ENCODE results near the gene TICAM1. TPM values are rescaled to one million over a fixed set of nuclear protein-coding genes. Genes with fewer than 3 reads are reported as not detected.
"Not testable (repeated sequence)": the region's sequence is repeated elsewhere in the genome, so short reads cannot be mapped to it uniquely, and the experiment has no call there.

TICAM1 gene
- total and polyA plus RNA-seq, 5 donors, result 5.3 to 6.9 (median 6.6) TPM

- H3K27me3 ChIP-seq (ENCODE audit: control insufficient read depth, insufficient read depth), result no peaks in the 10 kb centered on the region
- peak; percentile 72 for ATAC-seq
- WGBS, result 47% methylated on average over 33 of the region's 33 CpGs
- H3K4me3 ChIP-seq (ENCODE audit: low read length), result no peak overlapping the region
- H3K4me1 ChIP-seq (ENCODE audit: control insufficient read depth, insufficient read depth, low read length), result no peaks in the 10 kb centered on the region
- no peak overlapping the region for H3K27ac ChIP-seq (ENCODE audit: low read length)
- H3K9me3 ChIP-seq (ENCODE audit: control insufficient read depth, low read length), result no peaks in the 10 kb centered on the region
- intact Hi-C loops (cut with DNase I), result loop anchor here (5.0 kb wide), 1 partner anchor 72 kb away; no protein-coding TSS in a partner anchor
- peak; percentile 61 to 87 (median 82) for DNase-seq
These were observed 27.5 kb downstream of the TICAM1 start for GRCh38 chr19:4803736-4804695.

- peak; percentile 74 for ATAC-seq
- intact Hi-C loops (cut with DNase I), result loop anchor here (5.0 kb wide), 1 partner anchor 70 kb away; no protein-coding TSS in a partner anchor
- Histone ChIP-seq H3K27ac (ENCODE audit: low read length) (peak overlapping the region; percentile 67), H3K27me3 (ENCODE audit: control insufficient read depth, insufficient read depth) (no peaks in the 10 kb centered on the region), H3K4me1 (ENCODE audit: control insufficient read depth, insufficient read depth, low read length) (no peaks in the 10 kb centered on the region), H3K9me3 (ENCODE audit: control insufficient read depth, low read length) (no peaks in the 10 kb centered on the region), H3K4me3 (ENCODE audit: low read length) (no peak overlapping the region)
- WGBS, result 51% methylated on average over 7 of the region's 7 CpGs
- peak; percentile 60 to 78 (median 71) for DNase-seq
These were observed 28.8 kb downstream of the TICAM1 start for GRCh38 chr19:4802711-4803110.

GRCh38 chr19:4801085-4801619, 30.4 kb downstream of the TICAM1 start:
- H3K4me3 ChIP-seq (ENCODE audit: low read length), result no peak overlapping the region

GRCh38 chr19:4800591-4801081, 30.9 kb downstream of the TICAM1 start:
- Histone ChIP-seq H3K4me3 (ENCODE audit: low read length) (no peak overlapping the region), H3K27ac (ENCODE audit: low read length) (peak overlapping the region; percentile 71)
- intact Hi-C loops (cut with DNase I), result loop anchor here (5.0 kb wide), 1 partner anchor 68 kb away; no protein-coding TSS in a partner anchor

More at GRCh38 chr19:4801085-4801619, 30.4 kb downstream of the TICAM1 start:
- H3K27me3 ChIP-seq (ENCODE audit: control insufficient read depth, insufficient read depth), result no peaks in the 10 kb centered on the region
- WGBS, result 91% methylated on average over 3 of the region's 3 CpGs
- peak in 1 of 3 donors; percentile 1 for DNase-seq
- intact Hi-C loops (cut with DNase I), result loop anchor here (5.0 kb wide), 1 partner anchor 69 kb away; no protein-coding TSS in a partner anchor
- no peaks in the 10 kb centered on the region for H3K4me1 ChIP-seq (ENCODE audit: control insufficient read depth, insufficient read depth, low read length)
- peak overlapping the region; percentile 61 for H3K27ac ChIP-seq (ENCODE audit: low read length)
- no peak for ATAC-seq
- H3K9me3 ChIP-seq (ENCODE audit: control insufficient read depth, low read length), result no peaks in the 10 kb centered on the region

GRCh38 chr19:4795400-4795799, 36.1 kb downstream of the TICAM1 start:
- peak in 1 of 3 donors; percentile 13 for DNase-seq
- Histone ChIP-seq H3K4me3 (ENCODE audit: low read length) (no peak overlapping the region), H3K27me3 (ENCODE audit: control insufficient read depth, insufficient read depth) (no peaks in the 10 kb centered on the region), H3K27ac (ENCODE audit: low read length) (no peak overlapping the region), H3K9me3 (ENCODE audit: control insufficient read depth, low read length) (no peaks in the 10 kb centered on the region), H3K4me1 (ENCODE audit: control insufficient read depth, insufficient read depth, low read length) (no peaks in the 10 kb centered on the region)
- 74% methylated on average over 9 of the region's 9 CpGs for WGBS
- intact Hi-C loops (cut with DNase I), result no loop called here
- ATAC-seq, result no peak

More at GRCh38 chr19:4800591-4801081, 30.9 kb downstream of the TICAM1 start:
- Histone ChIP-seq H3K9me3 (ENCODE audit: control insufficient read depth, low read length) (no peaks in the 10 kb centered on the region), H3K27me3 (ENCODE audit: control insufficient read depth, insufficient read depth) (no peaks in the 10 kb centered on the region), H3K4me1 (ENCODE audit: control insufficient read depth, insufficient read depth, low read length) (no peaks in the 10 kb centered on the region)
- WGBS, result 34% methylated on average over 23 of the region's 23 CpGs
- peak; percentile 32 to 55 for ATAC-seq
- DNase-seq, result peak; percentile 37 to 69 (median 67)

GRCh38 chr19:4794971-4795370, 36.5 kb downstream of the TICAM1 start:
- 73% methylated on average over 11 of the region's 11 CpGs for WGBS
- intact Hi-C loops (cut with DNase I), result no loop called here
- ATAC-seq, result no peak
- Histone ChIP-seq H3K27ac (ENCODE audit: low read length) (no peak overlapping the region), H3K4me1 (ENCODE audit: control insufficient read depth, insufficient read depth, low read length) (no peaks in the 10 kb centered on the region), H3K27me3 (ENCODE audit: control insufficient read depth, insufficient read depth) (no peaks in the 10 kb centered on the region), H3K4me3 (ENCODE audit: low read length) (no peak overlapping the region), H3K9me3 (ENCODE audit: control insufficient read depth, low read length) (no peaks in the 10 kb centered on the region)
- peak in 1 of 3 donors; percentile 28 for DNase-seq

GRCh38 chr19:4793278-4793677, 38.2 kb downstream of the TICAM1 start:
- H3K27ac ChIP-seq (ENCODE audit: low read length); H3K27me3 ChIP-seq (ENCODE audit: control insufficient read depth, insufficient read depth); H3K4me3 ChIP-seq (ENCODE audit: low read length); intact Hi-C loops (cut with DNase I); H3K4me1 ChIP-seq (ENCODE audit: control insufficient read depth, insufficient read depth, low read length); ATAC-seq; H3K9me3 ChIP-seq (ENCODE audit: control insufficient read depth, low read length): not testable (repeated sequence)
- WGBS, result 87% methylated on average over 19 of the region's 19 CpGs
- peak in 1 of 3 donors; percentile 61 for DNase-seq

GRCh38 chr19:4792866-4793195, 38.7 kb downstream of the TICAM1 start:
- 87% methylated on average over 24 of the region's 24 CpGs for WGBS
- H3K27ac ChIP-seq (ENCODE audit: low read length); ATAC-seq; H3K9me3 ChIP-seq (ENCODE audit: control insufficient read depth, low read length); H3K4me1 ChIP-seq (ENCODE audit: control insufficient read depth, insufficient read depth, low read length); H3K27me3 ChIP-seq (ENCODE audit: control insufficient read depth, insufficient read depth); H3K4me3 ChIP-seq (ENCODE audit: low read length); intact Hi-C loops (cut with DNase I): not testable (repeated sequence)
- peak in 1 of 3 donors; percentile 74 for DNase-seq

- WGBS, result 9% methylated on average over 75 of the region's 75 CpGs
- DNase-seq, result peak; percentile 44 to 70 (median 65)
- Histone ChIP-seq H3K27ac (ENCODE audit: low read length) (peak overlapping the region; percentile 65), H3K4me3 (ENCODE audit: low read length) (peak overlapping the region; percentile 66)
- H3K4me1 ChIP-seq (ENCODE audit: control insufficient read depth, insufficient read depth, low read length); H3K9me3 ChIP-seq (ENCODE audit: control insufficient read depth, low read length); H3K27me3 ChIP-seq (ENCODE audit: control insufficient read depth, insufficient read depth); ATAC-seq; intact Hi-C loops (cut with DNase I): not testable (repeated sequence)
These were observed 39.3 kb downstream of the TICAM1 start for GRCh38 chr19:4792019-4792865.

GRCh38 chr19:4791183-4792018, 40.1 kb downstream of the TICAM1 start, which contains the start of gene FEM1A:
Gene FEM1A (plus strand): TSS chr19:4791734. CDS start chr19:4791855, 121 bp downstream.
- Histone ChIP-seq H3K9me3 (ENCODE audit: control insufficient read depth, low read length) (no peaks in the 10 kb centered on the region), H3K4me1 (ENCODE audit: control insufficient read depth, insufficient read depth, low read length) (no peaks in the 10 kb centered on the region), H3K27me3 (ENCODE audit: control insufficient read depth, insufficient read depth) (no peaks in the 10 kb centered on the region), H3K4me3 (ENCODE audit: low read length) (peak within 1 kb of the TSS; percentile 66), H3K27ac (ENCODE audit: low read length) (peak within 1 kb of the TSS; percentile 65)
- intact Hi-C loops (cut with DNase I), result no loop called here
- under 1% methylated on average over 80 of the region's 80 CpGs for WGBS
- peak; percentile 100 for ATAC-seq
- peak; percentile 99 to 100 (median 100) for DNase-seq

All from right cardiac atrium (tissue), 5 donors.